ENCODE data around the gene PHF21A.

- TF ChIP-seq, protein P1, sequence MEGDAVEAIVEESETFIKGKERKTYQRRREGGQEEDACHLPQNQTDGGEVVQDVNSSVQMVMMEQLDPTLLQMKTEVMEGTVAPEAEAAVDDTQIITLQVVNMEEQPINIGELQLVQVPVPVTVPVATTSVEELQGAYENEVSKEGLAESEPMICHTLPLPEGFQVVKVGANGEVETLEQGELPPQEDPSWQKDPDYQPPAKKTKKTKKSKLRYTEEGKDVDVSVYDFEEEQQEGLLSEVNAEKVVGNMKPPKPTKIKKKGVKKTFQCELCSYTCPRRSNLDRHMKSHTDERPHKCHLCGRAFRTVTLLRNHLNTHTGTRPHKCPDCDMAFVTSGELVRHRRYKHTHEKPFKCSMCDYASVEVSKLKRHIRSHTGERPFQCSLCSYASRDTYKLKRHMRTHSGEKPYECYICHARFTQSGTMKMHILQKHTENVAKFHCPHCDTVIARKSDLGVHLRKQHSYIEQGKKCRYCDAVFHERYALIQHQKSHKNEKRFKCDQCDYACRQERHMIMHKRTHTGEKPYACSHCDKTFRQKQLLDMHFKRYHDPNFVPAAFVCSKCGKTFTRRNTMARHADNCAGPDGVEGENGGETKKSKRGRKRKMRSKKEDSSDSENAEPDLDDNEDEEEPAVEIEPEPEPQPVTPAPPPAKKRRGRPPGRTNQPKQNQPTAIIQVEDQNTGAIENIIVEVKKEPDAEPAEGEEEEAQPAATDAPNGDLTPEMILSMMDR (IDR thresholded peaks at IDR 0.05 in 4 of 5, conservative IDR thresholded peaks at IDR 0.05 in 1 of 5), result no peak
- no peak for TF ChIP-seq POLR2A (IDR thresholded peaks at IDR 0.05)
Observed at GRCh38 chr11:46143049-46143806, 22.0 kb upstream of the PHF21A start.

Data from gastrocnemius medialis (tissue), 4 donors.